Measurements from ENCODE around the gene SGK1.
"Not testable (repeated sequence)": the region's sequence is repeated elsewhere in the genome, so short reads cannot be mapped to it uniquely, and the experiment has no call there.

The SGK1 gene

DNA sequence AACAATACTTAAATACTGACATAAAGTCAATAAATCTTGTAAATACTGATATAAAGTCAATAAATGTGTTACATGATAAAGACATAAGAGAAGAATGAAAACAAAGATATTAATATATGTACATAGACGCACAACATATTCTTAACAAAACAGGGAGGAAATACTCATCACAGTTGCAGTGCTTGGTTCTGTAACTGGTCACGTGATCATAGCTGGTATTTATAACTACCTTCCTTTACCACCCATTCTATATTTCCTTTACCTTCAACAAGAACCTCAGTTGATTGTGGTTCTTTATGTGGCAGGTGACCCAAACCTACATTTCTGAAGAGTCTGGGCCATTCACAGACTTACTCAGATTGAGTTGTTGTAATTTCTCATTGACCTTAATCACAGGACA, 131.6 kb downstream of the SGK1 start:
- no peak for DNase-seq (ENCODE audit: low read depth)

DNA sequence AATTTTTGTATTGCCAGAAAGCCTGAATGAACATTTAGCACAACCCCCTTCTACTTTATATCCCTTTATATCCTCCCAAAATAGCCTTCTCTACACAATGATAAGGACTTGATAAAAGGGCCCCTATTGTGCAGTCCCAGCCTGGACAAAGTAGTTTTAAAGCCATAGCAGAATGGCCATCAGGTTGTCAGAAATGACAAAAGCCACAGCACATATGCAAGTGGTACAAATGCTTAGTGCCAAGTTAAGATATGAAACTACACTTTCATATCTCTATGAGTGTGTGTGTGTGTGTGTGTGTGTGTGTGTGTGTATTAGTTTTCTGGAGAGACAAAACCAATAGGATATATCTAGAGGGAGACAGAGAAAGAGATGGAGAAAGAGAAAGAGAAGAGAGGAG, 132.6 kb downstream of the SGK1 start:
- no peak for DNase-seq (ENCODE audit: low read depth)

GRCh38 chr6:134183844-134184243, 134.1 kb downstream of the SGK1 start:
- DNase-seq (ENCODE audit: low read depth), result no peak

GRCh38 chr6:134182528-134182927, 135.4 kb downstream of the SGK1 start:
- no peak for DNase-seq (ENCODE audit: low read depth)

GRCh38 chr6:134181726-134182125, 136.2 kb downstream of the SGK1 start:
- not testable (repeated sequence) for DNase-seq (ENCODE audit: low read depth)

DNA sequence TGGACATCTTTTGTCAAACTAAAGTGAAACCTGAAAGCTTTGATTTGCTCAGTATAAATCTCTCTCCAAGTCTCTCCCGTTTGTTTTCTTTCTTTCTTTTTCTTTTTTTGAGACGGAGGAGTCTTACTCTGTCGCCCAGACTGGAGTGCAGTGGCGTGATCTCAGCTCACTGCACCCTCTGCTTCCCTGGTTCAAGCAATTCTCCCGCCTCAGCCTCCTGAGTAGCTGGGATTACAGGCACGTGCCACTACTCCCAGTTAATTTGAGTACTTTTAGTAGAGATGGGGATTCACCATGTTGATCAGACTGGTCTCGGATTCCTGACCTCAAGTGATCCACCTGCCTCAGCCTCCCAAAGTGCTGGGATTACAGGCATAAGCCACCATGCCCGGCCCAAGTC, 136.7 kb downstream of the SGK1 start:
- DNase-seq (ENCODE audit: low read depth), result not testable (repeated sequence)

GRCh38 chr6:134180540-134180939, 137.4 kb downstream of the SGK1 start:
- not testable (repeated sequence) for DNase-seq (ENCODE audit: low read depth)

GRCh38 chr6:134178161-134179044, 139.5 kb downstream of the SGK1 start:
- DNase-seq (ENCODE audit: low read depth), result no peak

DNA sequence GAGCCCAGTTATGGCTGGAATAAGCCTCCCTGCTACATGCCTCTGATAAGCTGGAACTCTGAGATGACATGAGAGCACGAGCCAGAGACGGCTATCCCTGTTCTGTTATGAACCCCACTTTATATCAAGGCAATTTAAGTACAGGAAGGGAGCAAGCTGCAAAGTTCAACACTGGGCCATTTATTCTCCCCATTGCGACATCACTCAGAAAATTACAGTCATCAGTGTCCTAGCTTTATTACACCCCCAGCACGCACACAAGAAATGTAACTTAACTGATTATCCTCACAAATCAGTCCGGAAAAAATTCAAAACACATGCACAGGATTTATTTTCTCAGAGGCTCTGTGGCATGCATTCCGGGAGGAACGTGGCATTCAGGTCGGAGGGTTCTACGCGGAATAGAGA, 140.2 kb downstream of the SGK1 start:
- DNase-seq (ENCODE audit: low read depth), result no peak

GRCh38 chr6:134177236-134177635, 140.7 kb downstream of the SGK1 start:
- no peak for DNase-seq (ENCODE audit: low read depth)

GRCh38 chr6:134176264-134176975, 141.5 kb downstream of the SGK1 start:
- DNase-seq (ENCODE audit: low read depth), result no peak

GRCh38 chr6:134175532-134176263, 142.2 kb downstream of the SGK1 start:
- no peak for DNase-seq (ENCODE audit: low read depth)

DNA sequence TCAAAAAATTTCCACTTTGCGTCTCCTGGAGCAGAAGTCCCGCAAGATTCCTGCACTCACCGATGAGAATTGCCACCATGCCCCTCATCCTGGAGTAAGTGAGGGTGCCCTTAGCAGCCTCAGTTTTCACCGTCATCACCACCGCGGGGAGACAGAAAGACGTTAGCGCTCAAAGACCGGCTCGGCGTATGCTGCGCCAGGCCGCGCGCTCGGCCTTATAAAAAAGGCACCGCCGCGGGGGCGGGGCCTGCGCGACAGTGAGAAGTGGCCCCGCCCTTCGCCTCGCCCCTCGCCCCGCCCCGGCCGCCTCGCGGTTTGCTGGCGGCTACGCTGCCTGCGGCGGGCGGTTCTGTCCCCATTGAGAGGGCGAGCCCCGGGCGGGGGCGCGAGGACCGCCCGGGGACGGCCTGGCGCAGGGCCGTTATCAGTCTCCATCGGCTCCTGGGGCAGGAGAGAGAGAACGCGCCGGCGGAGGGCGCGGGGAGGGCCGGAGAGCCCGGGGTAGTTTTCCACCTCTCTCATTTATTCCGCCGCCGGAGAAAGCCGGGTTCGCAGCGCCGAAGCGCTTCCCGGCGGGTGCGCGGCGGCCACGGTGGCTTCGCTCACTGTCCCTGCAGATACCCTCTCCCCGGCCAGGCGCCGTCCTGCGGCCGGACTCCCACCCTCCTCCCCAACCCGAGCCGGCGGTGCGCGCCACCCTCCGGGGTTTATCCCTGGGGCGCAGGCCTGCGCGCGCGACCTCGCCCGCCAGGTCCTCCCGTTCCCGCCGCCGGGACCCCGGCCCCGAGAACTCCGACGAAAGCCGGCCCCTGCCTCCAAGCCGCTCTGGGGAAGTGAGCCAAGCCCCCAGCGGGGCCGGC, 143.0 kb downstream of the SGK1 start:
- DNase-seq (ENCODE audit: low read depth), result no peak

DNA sequence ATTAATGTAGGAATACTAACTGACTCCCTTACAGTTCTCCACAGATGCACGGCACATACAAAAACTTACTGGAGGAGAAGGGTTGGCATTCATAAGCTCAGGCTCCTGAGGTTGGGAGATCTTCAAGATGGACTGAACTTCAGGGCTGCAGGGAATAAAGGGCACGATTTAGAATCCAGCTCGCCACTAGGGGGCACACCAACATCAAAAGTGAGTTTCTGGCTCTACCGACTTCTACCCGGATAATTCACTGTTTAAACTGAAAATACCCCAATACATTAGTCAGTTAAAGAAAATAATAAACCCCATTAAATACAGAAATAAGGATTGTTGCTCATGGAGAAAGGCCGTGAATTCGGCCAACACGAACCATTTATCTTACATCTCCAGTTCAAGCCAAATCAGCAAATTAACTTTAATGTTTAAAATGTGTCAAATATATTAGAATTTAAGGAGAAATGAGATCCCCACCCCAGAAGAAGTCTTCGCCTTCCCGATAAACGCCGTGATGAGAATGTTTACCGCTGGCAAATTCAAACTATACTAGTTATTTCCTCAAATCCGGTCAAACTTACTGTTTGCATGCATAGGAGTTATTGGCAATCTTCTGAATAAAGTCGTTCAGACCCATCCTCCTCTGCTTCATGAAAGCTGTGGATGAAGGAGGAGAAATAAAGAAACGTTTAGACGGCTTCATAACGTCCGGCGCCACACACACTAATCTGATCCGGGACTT, 143.8 kb downstream of the SGK1 start:
- no peak for DNase-seq (ENCODE audit: low read depth)

DNA sequence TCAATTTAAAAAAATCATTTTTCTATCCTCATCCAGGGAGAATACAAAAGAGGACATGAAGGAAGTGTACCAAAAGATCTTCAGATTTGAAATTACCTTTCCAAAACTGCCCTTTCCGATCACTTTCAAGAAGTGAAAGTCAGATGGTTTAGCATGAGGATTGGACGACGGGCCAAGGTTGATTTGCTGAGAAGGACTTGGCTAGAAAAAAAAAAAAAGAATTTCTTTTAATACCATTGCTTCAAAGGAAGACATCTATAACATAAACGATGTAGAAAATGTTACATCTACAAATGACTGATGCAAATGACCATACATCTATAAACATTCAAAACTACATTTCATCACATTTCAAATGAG, 144.6 kb downstream of the SGK1 start:
- DNase-seq (ENCODE audit: low read depth), result no peak

- DNase-seq (ENCODE audit: low read depth), result no peak
These were observed 145.1 kb downstream of the SGK1 start for GRCh38 chr6:134172706-134173365.

- DNase-seq (ENCODE audit: low read depth), result no peak
These were observed 145.7 kb downstream of the SGK1 start for GRCh38 chr6:134172020-134172705.

- DNase-seq (ENCODE audit: low read depth), result no peak
These were observed 146.4 kb downstream of the SGK1 start for GRCh38 chr6:134171517-134171916.

GRCh38 chr6:134170844-134171243, 147.1 kb downstream of the SGK1 start:
- no peak for DNase-seq (ENCODE audit: low read depth)

Measured in CMK (cell line).